ENCODE results near the gene ALOX5.

The ALOX5 gene

DNA sequence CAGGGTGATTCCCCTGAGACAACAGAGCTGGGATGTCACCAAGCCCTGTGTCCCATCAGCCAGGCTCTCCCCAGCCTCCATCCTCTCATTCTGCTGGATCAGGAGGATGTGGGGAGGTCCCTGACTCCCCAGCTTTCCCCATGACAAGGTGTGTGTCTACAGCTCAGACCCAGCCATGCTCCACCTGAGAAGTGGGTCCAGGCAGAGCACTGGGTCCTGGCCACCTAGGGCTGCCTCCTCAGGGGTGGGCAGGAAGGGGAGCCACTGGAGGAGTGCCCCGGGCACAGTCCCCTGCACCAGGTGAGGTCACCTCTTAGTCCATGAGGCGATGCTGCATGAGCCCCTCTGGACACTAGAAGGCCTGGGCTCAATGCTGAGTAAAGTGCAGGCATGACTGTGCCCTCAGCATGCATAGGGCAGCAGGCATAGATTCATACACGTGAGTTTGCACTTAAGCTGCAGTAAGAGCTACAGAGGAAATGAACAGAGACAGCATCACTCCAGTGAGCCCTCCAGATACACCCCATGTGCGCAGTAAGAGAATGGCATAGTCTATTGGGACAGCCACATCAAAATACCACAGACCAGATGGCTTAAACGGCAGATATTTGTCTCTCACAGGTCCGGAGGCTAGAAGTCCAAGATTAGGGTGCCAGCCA lies 48.3 kb downstream of the ALOX5 start:
- Histone ChIP-seq H3K9me3 (no peaks in the 10 kb centered on the region), H3K4me1 (no peaks in the 10 kb centered on the region; the same call in 1 of the 2 replicates), H3K36me3 (no peaks in the 10 kb centered on the region), H3K4me3 (ENCODE audit: low read depth, low read length) (no peak overlapping the region), H3K27me3 (peaks cover 11% of the 10 kb centered on the region)
- DNase-seq, result no peak
- TF ChIP-seq, protein P1, sequence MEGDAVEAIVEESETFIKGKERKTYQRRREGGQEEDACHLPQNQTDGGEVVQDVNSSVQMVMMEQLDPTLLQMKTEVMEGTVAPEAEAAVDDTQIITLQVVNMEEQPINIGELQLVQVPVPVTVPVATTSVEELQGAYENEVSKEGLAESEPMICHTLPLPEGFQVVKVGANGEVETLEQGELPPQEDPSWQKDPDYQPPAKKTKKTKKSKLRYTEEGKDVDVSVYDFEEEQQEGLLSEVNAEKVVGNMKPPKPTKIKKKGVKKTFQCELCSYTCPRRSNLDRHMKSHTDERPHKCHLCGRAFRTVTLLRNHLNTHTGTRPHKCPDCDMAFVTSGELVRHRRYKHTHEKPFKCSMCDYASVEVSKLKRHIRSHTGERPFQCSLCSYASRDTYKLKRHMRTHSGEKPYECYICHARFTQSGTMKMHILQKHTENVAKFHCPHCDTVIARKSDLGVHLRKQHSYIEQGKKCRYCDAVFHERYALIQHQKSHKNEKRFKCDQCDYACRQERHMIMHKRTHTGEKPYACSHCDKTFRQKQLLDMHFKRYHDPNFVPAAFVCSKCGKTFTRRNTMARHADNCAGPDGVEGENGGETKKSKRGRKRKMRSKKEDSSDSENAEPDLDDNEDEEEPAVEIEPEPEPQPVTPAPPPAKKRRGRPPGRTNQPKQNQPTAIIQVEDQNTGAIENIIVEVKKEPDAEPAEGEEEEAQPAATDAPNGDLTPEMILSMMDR (IDR thresholded peaks at IDR 0.05; ENCODE audit: low read depth, low read length), result no peak

DNA sequence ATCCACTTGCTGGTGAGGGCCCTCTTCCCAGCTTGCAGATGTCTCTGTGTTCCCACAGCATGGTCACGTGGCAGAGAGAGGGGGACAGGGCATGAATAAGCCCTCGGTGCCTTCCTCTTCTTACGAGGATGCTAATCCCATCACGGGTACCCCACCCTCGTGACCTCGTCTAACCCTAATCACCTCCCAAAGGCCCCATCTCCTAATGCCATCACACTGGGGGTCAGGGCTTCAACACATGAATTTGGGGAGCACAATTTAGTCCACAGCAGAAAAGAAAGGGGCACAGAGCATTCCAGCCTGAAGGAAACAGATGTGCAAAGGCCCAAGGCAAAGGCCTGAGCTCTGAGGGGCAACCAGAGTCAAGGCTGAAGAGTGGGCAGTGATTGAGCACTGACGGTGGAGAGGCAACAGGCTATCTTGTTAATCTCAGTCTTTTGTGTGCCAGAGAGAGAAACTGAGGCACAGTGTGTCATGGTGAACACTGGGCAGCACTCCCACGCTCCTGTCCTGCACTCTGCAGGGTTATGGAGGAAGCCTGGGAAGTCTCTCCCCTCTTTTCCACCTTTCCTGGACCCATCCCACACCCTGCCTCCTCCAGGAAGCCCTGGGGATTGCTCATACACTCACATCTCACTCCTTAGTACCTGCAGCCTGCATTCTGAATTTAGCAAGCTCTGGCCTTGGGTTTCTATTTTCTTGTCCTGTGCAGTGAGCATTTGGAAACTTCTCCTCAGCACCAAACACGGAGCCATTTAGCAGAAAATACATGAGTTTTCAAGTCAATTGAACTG lies 49.0 kb downstream of the ALOX5 start:
- Histone ChIP-seq H3K4me3 (ENCODE audit: low read depth, low read length) (no peak overlapping the region), H3K4me1 (no peaks in the 10 kb centered on the region; the same call in 1 of the 2 replicates), H3K36me3 (no peaks in the 10 kb centered on the region), H3K27me3 (peaks cover 11% of the 10 kb centered on the region), H3K9me3 (no peaks in the 10 kb centered on the region)
- DNase-seq, result no peak
- TF ChIP-seq, protein P1 (IDR thresholded peaks at IDR 0.05; ENCODE audit: low read depth, low read length), result no peak

DNA sequence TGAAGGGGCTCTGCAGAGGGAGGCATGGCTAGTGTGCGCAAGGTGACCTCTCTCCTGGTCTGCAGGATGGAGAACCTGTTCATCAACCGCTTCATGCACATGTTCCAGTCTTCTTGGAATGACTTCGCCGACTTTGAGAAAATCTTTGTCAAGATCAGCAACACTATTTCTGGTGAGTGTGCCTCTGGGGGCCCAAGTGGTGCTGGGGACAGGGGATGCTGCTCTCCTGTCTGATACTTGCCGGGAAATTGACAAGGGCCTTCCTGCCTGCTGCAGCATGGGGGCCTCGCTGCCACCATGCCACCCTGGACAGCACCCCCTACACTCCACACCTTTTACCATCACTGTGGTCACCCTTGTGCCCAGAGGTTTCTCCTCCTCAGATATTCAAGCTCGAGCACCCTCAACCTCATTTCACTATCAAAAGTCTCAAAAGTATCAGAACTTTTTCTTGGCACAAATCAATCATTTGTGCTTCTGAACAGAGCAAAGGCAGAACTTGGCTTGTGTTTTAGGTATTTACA lies 50.0 kb downstream of the ALOX5 start:
- TF ChIP-seq, protein P1 (IDR thresholded peaks at IDR 0.05; ENCODE audit: low read depth, low read length), result no peak
- H3K4me3 ChIP-seq (ENCODE audit: low read depth, low read length), result no peak overlapping the region

DNA sequence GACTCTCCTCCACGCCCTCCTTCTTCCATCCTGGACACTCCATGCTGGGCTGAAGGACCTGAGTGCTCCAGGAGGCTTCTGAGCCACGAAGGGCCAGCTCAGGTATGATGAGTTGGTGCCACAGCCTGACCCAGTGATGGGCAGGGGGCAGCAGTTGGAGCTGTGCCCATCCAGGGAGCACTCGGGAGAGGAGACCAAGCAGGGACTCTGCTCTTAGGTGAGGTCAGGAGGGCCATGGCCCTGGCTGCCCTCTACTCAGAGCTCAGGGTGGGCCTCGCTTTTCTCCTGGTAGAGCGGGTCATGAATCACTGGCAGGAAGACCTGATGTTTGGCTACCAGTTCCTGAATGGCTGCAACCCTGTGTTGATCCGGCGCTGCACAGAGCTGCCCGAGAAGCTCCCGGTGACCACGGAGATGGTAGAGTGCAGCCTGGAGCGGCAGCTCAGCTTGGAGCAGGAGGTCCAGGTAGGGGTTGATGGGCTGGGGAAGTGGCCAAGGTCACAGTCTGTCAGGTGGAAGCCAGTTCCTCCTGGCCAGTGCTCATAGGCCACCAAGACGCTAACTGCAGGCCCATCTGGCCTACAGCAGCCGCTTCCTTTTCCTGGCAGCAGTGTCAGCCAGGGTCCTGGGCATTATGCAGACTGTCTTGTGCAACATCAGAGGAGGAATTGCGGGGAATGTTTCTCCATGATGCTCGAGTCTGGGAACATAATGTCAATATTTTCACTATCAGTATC lies 50.8 kb downstream of the ALOX5 start:
- no peak overlapping the region for H3K4me3 ChIP-seq (ENCODE audit: low read depth, low read length)

More for the DNA sequence above, 50.0 kb downstream of the ALOX5 start:
- H3K36me3 ChIP-seq, result no peaks in the 10 kb centered on the region
- DNase-seq, result no peak
- H3K27me3 ChIP-seq, result peaks cover 12% of the 10 kb centered on the region
- no peaks in the 10 kb centered on the region; the same call in 1 of the 2 replicates for H3K4me1 ChIP-seq
- no peaks in the 10 kb centered on the region for H3K9me3 ChIP-seq

DNA sequence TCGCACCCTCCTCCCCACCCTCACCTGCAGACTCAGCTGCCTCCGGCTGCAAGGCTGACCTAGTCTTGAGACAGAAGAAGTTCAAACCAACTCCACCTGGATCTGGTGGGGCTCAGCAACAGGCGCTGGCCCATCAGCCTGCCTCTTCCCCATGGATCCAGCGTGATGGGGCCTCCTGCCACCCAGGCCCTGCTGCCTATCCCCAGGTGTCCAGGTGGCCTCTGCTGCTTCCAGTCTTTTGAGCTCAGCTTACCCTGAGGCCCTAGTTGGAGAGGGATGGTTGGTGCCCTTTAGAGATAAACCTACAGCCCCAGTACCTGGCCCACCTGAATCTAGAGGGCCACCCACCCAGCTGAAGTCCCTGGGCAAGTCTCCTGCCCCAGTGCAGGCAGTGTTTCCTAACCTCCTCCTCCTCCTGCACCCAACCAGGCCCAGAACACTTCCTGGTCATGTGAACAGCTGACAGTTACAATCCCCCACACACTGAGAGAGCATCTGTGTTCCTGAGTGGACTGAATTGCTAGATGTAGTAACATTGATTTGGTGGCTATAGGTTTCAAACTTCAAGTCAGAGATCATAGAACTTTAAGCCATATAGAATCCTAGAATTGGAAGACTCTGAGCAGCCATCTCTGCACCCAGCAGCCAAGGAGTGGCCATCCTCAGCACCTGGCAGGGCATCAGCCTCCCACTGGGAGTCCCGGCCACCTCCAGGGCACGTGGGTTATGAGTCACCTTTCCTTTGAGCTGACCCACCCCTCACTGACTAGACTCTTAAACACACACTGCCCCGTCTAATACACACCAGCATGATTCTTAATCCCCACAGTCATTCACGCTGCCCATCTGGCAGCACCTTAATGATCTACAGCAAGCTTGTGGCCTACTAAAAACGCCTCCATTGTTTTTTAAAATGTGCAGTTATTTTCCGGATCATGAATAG lies 51.9 kb downstream of the ALOX5 start:
- peaks cover 5% of the 10 kb centered on the region for H3K27me3 ChIP-seq
- no peaks in the 10 kb centered on the region for H3K9me3 ChIP-seq
- no peaks in the 10 kb centered on the region for H3K4me1 ChIP-seq
- TF ChIP-seq, protein P1 (IDR thresholded peaks at IDR 0.05; ENCODE audit: low read depth, low read length), result no peak
- H3K36me3 ChIP-seq, result no peaks in the 10 kb centered on the region
- H3K4me3 ChIP-seq (ENCODE audit: low read depth, low read length), result no peak overlapping the region
- DNase-seq, result no peak

More for the DNA sequence above, 50.8 kb downstream of the ALOX5 start:
- H3K36me3 ChIP-seq, result no peaks in the 10 kb centered on the region
- no peaks in the 10 kb centered on the region; the same call in 1 of the 2 replicates for H3K4me1 ChIP-seq
- no peak for DNase-seq
- TF ChIP-seq, protein P1 (IDR thresholded peaks at IDR 0.05; ENCODE audit: low read depth, low read length), result no peak
- H3K27me3 ChIP-seq, result peaks cover 4% of the 10 kb centered on the region
- no peaks in the 10 kb centered on the region for H3K9me3 ChIP-seq

Measured in BE2C (cell line).